ENCODE measurements around the gene MYO1B. TPM values are rescaled to one million over a fixed set of nuclear protein-coding genes. Genes with fewer than 3 reads are reported as not detected.
A peak's percentile ranks its signal among the peaks of the same experiment; 100 is the strongest.
"Not testable (repeated sequence)": the region's sequence is repeated elsewhere in the genome, so short reads cannot be mapped to it uniquely, and the experiment has no call there.

MYO1B gene
- total RNA-seq, 1 donor from 2014 or later: 67.7 TPM

DNA sequence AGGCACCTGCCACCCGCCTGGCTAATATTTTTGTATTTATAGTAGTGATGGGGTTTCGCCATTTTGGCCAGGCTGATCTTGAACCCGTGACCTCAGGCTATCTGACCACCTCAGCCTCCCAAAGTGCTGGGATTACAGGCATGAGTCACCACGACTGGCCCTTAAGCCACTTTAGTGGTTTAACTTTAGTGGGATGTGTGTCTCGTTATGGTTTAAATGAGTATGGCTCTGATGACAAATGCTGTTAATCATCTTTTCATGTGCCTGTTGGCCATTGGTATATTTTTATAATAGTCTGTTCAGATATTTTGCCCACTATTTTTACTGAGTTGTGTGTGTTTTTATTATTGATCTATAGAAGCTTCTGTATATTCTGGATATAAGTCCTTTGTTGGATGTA is 205.9 kb downstream of the MYO1B start:
- no peak for TF ChIP-seq CTCF (conservative IDR thresholded peaks at IDR 0.05)
- DNase-seq (ENCODE audit: extremely low spot score, unreplicated experiment): no peak
- Mint-ChIP-seq H3K4me3 (no peak overlapping the region), H3K27me3 (no peaks in the 10 kb centered on the region), H3K27ac (no peak overlapping the region), H3K9me3 (peaks cover 6% of the 10 kb centered on the region), H3K4me1 (ENCODE audit: unreplicated experiment) (peaks cover 5% of the 10 kb centered on the region), H3K36me3 (peaks cover 5% of the 10 kb centered on the region)

DNA sequence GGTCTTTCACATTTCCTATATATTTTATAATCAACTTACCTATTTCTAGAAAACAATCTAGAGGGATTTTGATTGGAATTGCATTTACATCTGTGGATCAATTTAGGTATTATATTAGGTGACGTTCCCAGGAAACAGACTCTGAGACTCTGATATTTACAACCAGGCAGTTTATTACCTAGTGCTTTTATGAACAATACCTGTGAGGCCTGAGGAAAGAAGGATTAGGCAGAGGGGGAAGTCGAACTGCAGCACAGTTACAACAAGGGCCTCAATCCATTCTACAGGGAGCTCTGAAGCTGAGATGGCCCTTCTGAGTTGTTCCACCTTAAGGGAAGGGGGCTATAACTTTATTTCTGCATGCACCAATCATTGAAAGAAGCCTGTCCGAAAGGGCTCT is 206.9 kb downstream of the MYO1B start:
- Mint-ChIP-seq H3K27ac (no peak overlapping the region), H3K9me3 (peaks cover 6% of the 10 kb centered on the region), H3K27me3 (no peaks in the 10 kb centered on the region), H3K36me3 (peaks cover 5% of the 10 kb centered on the region), H3K4me1 (ENCODE audit: unreplicated experiment) (peaks cover 5% of the 10 kb centered on the region), H3K4me3 (no peak overlapping the region)
- TF ChIP-seq CTCF (conservative IDR thresholded peaks at IDR 0.05): no peak
- DNase-seq (ENCODE audit: extremely low spot score, unreplicated experiment): no peak

- no peak overlapping the region for H3K4me3 Mint-ChIP-seq
- no peaks in the 10 kb centered on the region for H3K27me3 Mint-ChIP-seq
- no peak for DNase-seq (ENCODE audit: extremely low spot score, unreplicated experiment)
- H3K4me1 Mint-ChIP-seq (ENCODE audit: unreplicated experiment): peaks cover 5% of the 10 kb centered on the region
- H3K27ac Mint-ChIP-seq: no peak overlapping the region
- H3K9me3 Mint-ChIP-seq: peaks cover 11% of the 10 kb centered on the region
- peaks cover 5% of the 10 kb centered on the region for H3K36me3 Mint-ChIP-seq
- TF ChIP-seq CTCF (conservative IDR thresholded peaks at IDR 0.05): no peak
These were observed 208.6 kb downstream of the MYO1B start for GRCh38 chr2:191453761-191454160.

DNA sequence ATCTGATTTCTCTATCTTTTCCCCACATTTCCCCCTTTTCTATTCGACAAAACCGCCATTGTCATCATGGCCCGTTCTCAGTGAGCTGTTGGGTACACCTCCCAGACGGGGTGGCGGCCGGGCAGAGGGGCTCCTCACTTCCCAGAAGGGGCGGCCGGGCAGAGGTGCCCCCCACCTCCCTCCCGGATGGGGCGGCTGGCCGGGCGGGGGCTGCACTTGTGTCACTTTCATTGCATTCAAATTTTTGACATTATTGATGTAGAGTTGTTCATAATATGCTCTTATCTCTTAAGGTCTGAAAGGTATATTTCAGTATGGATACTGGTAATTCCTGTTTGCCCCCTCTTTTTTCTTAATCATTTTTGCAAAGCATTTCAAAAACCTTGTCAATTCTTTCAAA is 211.3 kb downstream of the MYO1B start:
- not testable (repeated sequence) for H3K36me3 Mint-ChIP-seq; H3K4me3 Mint-ChIP-seq; H3K27me3 Mint-ChIP-seq; H3K27ac Mint-ChIP-seq; H3K4me1 Mint-ChIP-seq (ENCODE audit: unreplicated experiment); DNase-seq (ENCODE audit: extremely low spot score, unreplicated experiment)
- H3K9me3 Mint-ChIP-seq: peaks cover 11% of the 10 kb centered on the region

DNA sequence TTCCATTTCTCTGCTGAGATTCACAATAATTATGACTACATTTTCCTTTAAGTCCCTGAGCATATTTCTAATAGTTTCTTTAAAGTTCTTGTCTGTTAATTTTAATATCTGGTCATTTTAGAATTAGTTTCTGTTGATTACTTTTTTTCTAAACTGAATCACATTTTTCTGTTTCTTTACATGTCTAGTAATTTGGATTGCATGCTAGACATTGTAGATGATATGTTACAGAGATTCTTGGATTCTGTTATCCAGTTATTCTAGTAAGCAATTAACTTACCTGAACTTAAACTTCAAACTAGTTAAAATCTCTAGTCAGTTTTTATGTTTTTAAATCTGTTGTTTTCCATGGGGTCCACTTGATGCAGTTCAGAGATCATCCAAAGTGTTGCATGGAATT is 214.0 kb downstream of the MYO1B start:
- no peak for TF ChIP-seq CTCF (conservative IDR thresholded peaks at IDR 0.05)
- no peak for DNase-seq (ENCODE audit: extremely low spot score, unreplicated experiment)
- H3K27me3 Mint-ChIP-seq: no peaks in the 10 kb centered on the region
- no peak overlapping the region for H3K27ac Mint-ChIP-seq
- peaks cover 1% of the 10 kb centered on the region for H3K36me3 Mint-ChIP-seq
- peaks cover 5% of the 10 kb centered on the region for H3K4me1 Mint-ChIP-seq (ENCODE audit: unreplicated experiment)
- no peak overlapping the region for H3K4me3 Mint-ChIP-seq
- peaks cover 7% of the 10 kb centered on the region for H3K9me3 Mint-ChIP-seq

DNA sequence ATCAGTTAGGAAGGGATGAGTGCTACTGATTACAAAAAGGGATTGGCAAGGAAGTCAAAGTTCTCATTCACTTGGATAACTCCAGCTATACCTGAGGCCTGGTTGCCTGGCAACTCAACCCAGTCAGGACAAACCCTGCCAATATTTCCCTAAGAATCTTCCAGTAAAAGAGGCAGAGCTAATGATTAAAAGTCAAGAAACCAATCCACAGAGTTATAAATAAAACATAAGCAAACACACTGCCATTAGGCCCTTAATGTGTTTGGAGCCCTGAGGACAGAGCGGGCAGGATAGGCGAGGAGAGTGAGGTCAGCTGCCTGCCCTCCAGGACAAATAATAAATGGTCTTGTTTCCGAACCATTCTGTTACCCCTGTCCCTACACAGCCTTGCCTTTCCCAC is 217.2 kb downstream of the MYO1B start:
- Mint-ChIP-seq H3K27me3 (no peaks in the 10 kb centered on the region), H3K4me3 (no peak overlapping the region), H3K36me3 (no peaks in the 10 kb centered on the region), H3K27ac (peak overlapping the region; percentile 8), H3K9me3 (peaks cover 10% of the 10 kb centered on the region), H3K4me1 (ENCODE audit: unreplicated experiment) (peaks cover 6% of the 10 kb centered on the region)
- TF ChIP-seq CTCF (conservative IDR thresholded peaks at IDR 0.05): no peak
- DNase-seq (ENCODE audit: extremely low spot score, unreplicated experiment): no peak
